GM23248 (cell line): ENCODE measurements around the gene GUCA2B.

Experiments used
- EZH2 ChIP-seq: fragments of 200-600 bp; sonication (generic); IDR thresholded peaks from 2 replicates; pipeline ENCODE4 v1.6.1; 2018; ENCODE audit warnings: antibody characterized with exemption, mild to moderate bottlenecking; ENCODE audit not compliant: insufficient read depth, poor library complexity, severe bottlenecking
- EZH2phosphoT487 ChIP-seq: fragments of 200-600 bp; sonication (generic); IDR thresholded peaks from 2 replicates; pipeline ENCODE4 v1.6.1; 2018; ENCODE audit warnings: antibody characterized with exemption, moderate library complexity, mild to moderate bottlenecking, low read depth; ENCODE audit not compliant: insufficient read depth

- TF ChIP-seq EZH2, result no peak
- no peak for TF ChIP-seq EZH2phosphoT487
Observed at GRCh38 chr1:42177541-42177981, 24.4 kb downstream of the GUCA2B start.
